DND-41 (cell line): ENCODE measurements around the gene HELZ2.

ENCODE experiments used
- ATAC-seq: fragments of 200-7000 bp; cut with Tn5 transposase; 3 replicates; pipeline ENCODE4 v1.9.1; 2021; ENCODE audit warnings: low read depth; ENCODE audit not compliant: insufficient read depth
- DNase-seq: peaks from one replicate; pipeline ENCODE4 v3.0.0-alpha.2; 2020
- H2AFZ ChIP-seq: 2 replicates; pipeline ENCODE4 v1.6.0; 2012; ENCODE audit warnings: low read depth, low read length
- H3K27ac ChIP-seq: 2 replicates; pipeline ENCODE4 v1.5.1; 2012; ENCODE audit warnings: low read length, inconsistent platforms
- H3K27me3 ChIP-seq: fragments of 200-600 bp; sonication (generic); 2 replicates; pipeline ENCODE4 v1.6.0; 2012; ENCODE audit warnings: low read length, mild to moderate bottlenecking, inconsistent platforms; ENCODE audit not compliant: insufficient read depth, poor library complexity
- H3K36me3 ChIP-seq: 2 replicates; pipeline ENCODE4 v1.5.1; 2012; ENCODE audit warnings: low read length, inconsistent platforms; ENCODE audit not compliant: insufficient read depth
- H3K4me1 ChIP-seq: 2 replicates; pipeline ENCODE4 v1.5.1; 2012; ENCODE audit warnings: mild to moderate bottlenecking, low read length; ENCODE audit not compliant: insufficient read depth
- H3K4me2 ChIP-seq: 2 replicates; pipeline ENCODE4 v1.6.0; 2012; ENCODE audit warnings: mild to moderate bottlenecking, moderate library complexity, low read length, inconsistent platforms; ENCODE audit not compliant: insufficient read depth
- H3K4me3 ChIP-seq, 2 experiments: fragments of 200-600 bp in 1 of 2; shearing (Covaris generic) in 1 of 2; 2 replicates each; pipeline ENCODE4 v1.5.1; 2012 to 2016; ENCODE audit warnings: inconsistent platforms in 2 of 2, low read length in 2 of 2, mild to moderate bottlenecking in 2 of 2, low read depth in 1 of 2, moderate library complexity in 1 of 2
- H3K79me2 ChIP-seq: 2 replicates; pipeline ENCODE4 v1.6.0; 2012; ENCODE audit warnings: low read length, inconsistent platforms; ENCODE audit not compliant: insufficient read depth
- H3K9ac ChIP-seq: 2 replicates; pipeline ENCODE4 v1.6.0; 2012; ENCODE audit warnings: low read depth, mild to moderate bottlenecking, inconsistent platforms, low read length, moderate library complexity
- H3K9me3 ChIP-seq: 2 replicates; pipeline ENCODE4 v1.5.1; 2012; ENCODE audit warnings: low read length, moderate library complexity, mild to moderate bottlenecking, inconsistent platforms; ENCODE audit not compliant: insufficient read depth, severe bottlenecking
- H4K20me1 ChIP-seq: 2 replicates; pipeline ENCODE4 v1.6.0; 2012; ENCODE audit warnings: low read length; ENCODE audit not compliant: insufficient read depth
- CTCF ChIP-seq: IDR thresholded peaks from 2 replicates; pipeline ENCODE4 v1.5.1; 2012; ENCODE audit warnings: borderline replicate concordance, low read length, moderate library complexity, mild to moderate bottlenecking; ENCODE audit not compliant: poor library complexity, severe bottlenecking; ENCODE audit errors: extremely low read depth
- EZH2 ChIP-seq: IDR thresholded peaks from 3 replicates; pipeline ENCODE4 v1.6.1; 2012; ENCODE audit warnings: borderline replicate concordance, low read depth, mild to moderate bottlenecking, moderate library complexity, low read length, inconsistent platforms; ENCODE audit not compliant: severe bottlenecking

The HELZ2 gene

DNA sequence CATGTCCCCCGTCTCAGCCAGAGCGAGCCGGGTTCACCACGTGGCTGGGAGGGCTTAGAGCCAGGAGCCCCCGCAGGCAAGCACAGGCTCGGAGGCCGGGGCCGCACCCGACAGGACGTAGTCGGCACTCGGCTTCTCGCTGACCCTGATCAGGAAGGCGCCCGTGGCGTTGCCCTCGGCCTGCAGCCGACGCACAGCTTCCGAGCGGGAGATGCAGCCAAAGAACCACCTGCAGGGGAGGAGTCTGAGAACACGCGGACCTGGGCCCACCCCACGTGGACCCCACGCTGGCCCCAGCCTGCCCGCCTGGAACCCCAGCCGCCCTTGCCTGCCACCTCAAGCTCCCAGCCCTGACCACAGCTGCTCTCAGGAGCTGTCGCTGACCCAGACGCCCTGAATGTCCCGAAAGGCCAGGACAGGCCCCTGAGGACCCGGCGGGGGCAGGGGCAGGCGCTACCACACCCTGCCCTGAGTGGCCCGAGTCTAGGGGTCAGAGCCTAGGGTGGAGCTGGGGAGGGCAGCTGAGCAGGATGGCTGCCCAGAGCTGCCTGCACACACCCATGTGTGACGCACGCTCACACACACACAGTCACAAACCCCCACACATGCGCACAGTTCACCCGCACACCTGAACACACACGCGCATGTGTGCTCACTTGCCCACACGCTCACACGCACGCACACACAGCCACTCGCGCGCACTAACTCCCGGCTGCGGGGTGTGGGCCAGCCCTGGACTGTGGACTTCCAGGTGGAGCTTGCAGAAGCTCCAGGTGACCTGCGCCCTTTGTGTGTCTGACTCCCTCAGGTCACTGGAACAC is 39.0 kb downstream of the HELZ2 start:
- Histone ChIP-seq H3K4me1 (peaks cover 21% of the 10 kb centered on the region), H3K4me2 (no peak overlapping the region), H3K79me2 (no peaks in the 10 kb centered on the region), H3K36me3 (no peaks in the 10 kb centered on the region), H2AFZ (no peak overlapping the region), H3K27me3 (no peaks in the 10 kb centered on the region), H3K27ac (no peak overlapping the region), H3K9ac (no peak overlapping the region), H3K4me3 (no peak overlapping the region), H4K20me1 (peaks cover 8% of the 10 kb centered on the region; the same call in 1 of the 2 replicates), H3K9me3 (no peaks in the 10 kb centered on the region)
- ATAC-seq, result no peak
- DNase-seq, result no peak
- no peak for TF ChIP-seq EZH2
- TF ChIP-seq CTCF, result no peak

GRCh38 chr20:63534427-63534830 is 39.6 kb downstream of the HELZ2 start:
- Histone ChIP-seq H4K20me1 (peaks cover 13% of the 10 kb centered on the region), H3K4me2 (no peak overlapping the region)

DNA sequence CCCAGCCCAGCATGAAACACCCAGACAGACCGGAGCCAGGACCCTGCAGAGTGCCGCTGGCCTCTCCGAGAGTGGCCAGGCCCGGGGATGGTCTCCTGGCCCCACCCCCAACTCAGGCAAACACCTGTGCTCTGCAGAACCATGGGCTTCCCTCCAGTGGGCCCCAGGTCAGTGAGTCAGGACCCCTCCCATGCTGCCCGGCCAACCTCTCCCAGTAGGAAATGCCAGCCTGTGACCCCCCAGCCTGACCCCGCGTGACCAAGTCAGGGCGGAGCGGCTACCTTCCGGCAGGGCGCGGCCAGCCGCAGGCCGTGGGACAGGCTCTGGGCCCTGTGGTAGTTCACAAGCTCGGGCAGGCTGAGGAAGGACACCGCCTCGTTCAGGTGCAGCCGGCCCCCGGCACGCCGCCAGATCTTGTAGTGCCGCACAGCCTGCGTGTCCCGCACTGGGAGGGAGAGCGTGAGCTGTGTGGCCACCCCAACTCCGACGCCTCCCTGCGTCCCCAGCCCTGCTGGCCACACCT is 40.1 kb downstream of the HELZ2 start:
- DNase-seq (no peak), ATAC-seq (no peak)

More at GRCh38 chr20:63534427-63534830, 39.6 kb downstream of the HELZ2 start:
- H3K9me3 ChIP-seq, result no peaks in the 10 kb centered on the region
- ATAC-seq (no peak), DNase-seq (no peak)
- no peak overlapping the region for H3K4me3 ChIP-seq
- H2AFZ ChIP-seq, result no peak overlapping the region
- H3K27me3 ChIP-seq, result no peaks in the 10 kb centered on the region
- H3K4me1 ChIP-seq, result peaks cover 21% of the 10 kb centered on the region
- H3K27ac ChIP-seq, result no peak overlapping the region
- TF ChIP-seq EZH2 (no peak), CTCF (no peak)
- H3K36me3 ChIP-seq, result no peaks in the 10 kb centered on the region
- no peaks in the 10 kb centered on the region for H3K79me2 ChIP-seq
- H3K9ac ChIP-seq, result no peak overlapping the region

More for the DNA sequence above, 40.1 kb downstream of the HELZ2 start:
- H3K4me3 ChIP-seq, result no peak overlapping the region
- H3K9me3 ChIP-seq, result no peaks in the 10 kb centered on the region
- H3K36me3 ChIP-seq, result no peaks in the 10 kb centered on the region
- H3K4me1 ChIP-seq, result peaks cover 21% of the 10 kb centered on the region
- H4K20me1 ChIP-seq, result peaks cover 18% of the 10 kb centered on the region
- no peak overlapping the region for H2AFZ ChIP-seq
- H3K9ac ChIP-seq, result no peak overlapping the region
- no peaks in the 10 kb centered on the region for H3K79me2 ChIP-seq
- no peak overlapping the region for H3K27ac ChIP-seq
- TF ChIP-seq CTCF (no peak), EZH2 (no peak)
- no peaks in the 10 kb centered on the region for H3K27me3 ChIP-seq
- no peak overlapping the region for H3K4me2 ChIP-seq
